ENCODE measurements around the gene SLC25A3.
A peak's percentile ranks its signal among the peaks of the same experiment; 100 is the strongest.

The SLC25A3 gene

DNA sequence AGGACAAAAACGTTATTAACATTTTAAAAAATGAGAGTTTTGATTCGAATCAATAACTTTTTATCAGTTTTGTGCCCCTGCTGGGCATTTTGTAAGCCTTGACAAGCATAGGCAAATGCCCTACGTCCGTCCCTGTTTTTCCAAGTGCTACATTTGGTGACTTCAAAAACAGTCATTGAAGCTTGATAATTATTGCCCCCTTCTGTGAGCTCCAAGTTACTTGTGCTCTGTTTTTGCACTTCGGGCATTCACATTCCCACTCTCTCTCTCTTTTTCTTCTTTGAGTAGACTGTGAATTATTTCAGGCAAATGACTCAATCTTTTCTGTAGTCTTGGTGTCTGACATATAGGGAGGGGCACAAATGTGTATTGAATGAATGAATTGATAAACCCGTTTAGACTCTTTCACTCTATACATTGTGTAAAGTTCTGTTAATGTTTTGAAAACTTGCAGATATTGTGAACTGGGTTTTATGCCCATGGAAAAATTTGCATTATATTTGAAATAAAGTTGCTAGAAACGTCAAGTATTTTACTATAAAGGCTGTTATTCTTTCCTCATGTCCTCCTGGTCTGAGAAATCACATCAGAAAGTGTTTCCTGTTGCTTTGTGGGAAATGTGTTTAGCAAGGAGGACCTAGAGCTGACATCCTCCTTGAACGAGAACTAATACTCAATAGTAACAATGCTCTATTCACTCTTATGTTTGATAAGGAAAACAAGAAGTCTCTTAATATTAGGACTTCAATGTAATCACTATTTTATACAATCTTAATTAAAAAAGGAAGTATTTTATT, 53.0 kb downstream of the SLC25A3 start:
- Histone ChIP-seq H4K5ac (ENCODE audit: low read length) (no peak overlapping the region), H3K9ac (ENCODE audit: low read length) (peak overlapping the region; percentile 68), H3K27ac (ENCODE audit: low read depth, low read length) (no peak overlapping the region), H3K79me1 (ENCODE audit: low read length) (peaks cover 4% of the 10 kb centered on the region), H3K4ac (ENCODE audit: low read depth, low read length) (no peak overlapping the region), H3K4me2 (ENCODE audit: low read length) (peak overlapping the region; percentile 68), H2AK5ac (ENCODE audit: low read length) (no peak overlapping the region), H2BK15ac (replicated peaks; ENCODE audit: low read depth) (no peak overlapping the region), H2BK5ac (ENCODE audit: low read length) (no peak overlapping the region), H3K56ac (ENCODE audit: low read length) (peak overlapping the region; percentile 67), H3K79me2 (ENCODE audit: control insufficient read depth, insufficient read depth, low read length) (peaks cover 10% of the 10 kb centered on the region), H3K27me3 (ENCODE audit: insufficient read depth, low read length, poor library complexity) (no peaks in the 10 kb centered on the region), H2BK120ac (ENCODE audit: low read depth, low read length) (no peak overlapping the region), H3K36me3 (ENCODE audit: control insufficient read depth, insufficient read depth, low read length) (peaks cover 3% of the 10 kb centered on the region), H3K18ac (ENCODE audit: low read length) (no peak overlapping the region), H3K4me3 (ENCODE audit: low read length) (peak overlapping the region; percentile 35), H3K23ac (ENCODE audit: low read length) (no peak overlapping the region), H4K8ac (ENCODE audit: low read depth, low read length) (no peak overlapping the region), H3K4me1 (ENCODE audit: control insufficient read depth, low read depth, low read length) (peaks cover 2% of the 10 kb centered on the region)
- no CpG with 5 or more reads among the region's 8 CpGs for WGBS (ENCODE audit: extremely low coverage, insufficient coverage, low lambda C conversion rate)
- peak; percentile 39 for DNase-seq

DNA sequence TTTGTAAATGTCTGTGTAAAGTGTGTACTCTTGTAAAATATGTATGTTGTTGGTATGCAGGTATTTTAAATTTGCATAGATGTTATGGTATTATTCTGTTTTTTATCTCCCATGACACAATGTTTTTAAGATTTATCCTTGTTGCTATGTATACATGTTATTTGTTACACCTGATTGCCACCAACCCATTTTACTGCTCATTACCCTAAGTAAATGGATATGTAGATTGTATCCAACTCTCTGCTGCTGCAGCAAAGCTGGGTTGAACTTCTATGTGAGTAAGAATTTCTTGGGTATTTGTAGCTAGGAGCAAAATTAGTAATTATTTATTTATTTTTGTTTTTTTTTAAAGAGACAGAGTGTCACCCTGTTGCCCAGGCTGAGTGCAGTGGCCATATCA, 57.8 kb downstream of the SLC25A3 start:
- Histone ChIP-seq H3K4ac (ENCODE audit: low read depth, low read length) (no peak overlapping the region), H3K4me1 (ENCODE audit: control insufficient read depth, low read depth, low read length) (peaks cover under 1% of the 10 kb centered on the region), H3K9ac (ENCODE audit: low read length) (no peak overlapping the region), H3K56ac (ENCODE audit: low read length) (no peak overlapping the region), H3K18ac (ENCODE audit: low read length) (no peak overlapping the region), H3K27me3 (ENCODE audit: insufficient read depth, low read length, poor library complexity) (no peaks in the 10 kb centered on the region), H4K5ac (ENCODE audit: low read length) (no peak overlapping the region), H3K79me1 (ENCODE audit: low read length) (peaks cover 1% of the 10 kb centered on the region), H3K4me3 (ENCODE audit: low read length) (no peak overlapping the region), H2AK5ac (ENCODE audit: low read length) (no peak overlapping the region), H2BK15ac (replicated peaks; ENCODE audit: low read depth) (no peak overlapping the region), H3K27ac (ENCODE audit: low read depth, low read length) (no peak overlapping the region), H3K4me2 (ENCODE audit: low read length) (no peak overlapping the region), H2BK5ac (ENCODE audit: low read length) (no peak overlapping the region), H4K8ac (ENCODE audit: low read depth, low read length) (no peak overlapping the region), H3K36me3 (ENCODE audit: control insufficient read depth, insufficient read depth, low read length) (peaks cover 3% of the 10 kb centered on the region), H3K23ac (ENCODE audit: low read length) (no peak overlapping the region), H2BK120ac (ENCODE audit: low read depth, low read length) (no peak overlapping the region), H3K79me2 (ENCODE audit: control insufficient read depth, insufficient read depth, low read length) (peaks cover 2% of the 10 kb centered on the region)
- no peak for DNase-seq

DNA sequence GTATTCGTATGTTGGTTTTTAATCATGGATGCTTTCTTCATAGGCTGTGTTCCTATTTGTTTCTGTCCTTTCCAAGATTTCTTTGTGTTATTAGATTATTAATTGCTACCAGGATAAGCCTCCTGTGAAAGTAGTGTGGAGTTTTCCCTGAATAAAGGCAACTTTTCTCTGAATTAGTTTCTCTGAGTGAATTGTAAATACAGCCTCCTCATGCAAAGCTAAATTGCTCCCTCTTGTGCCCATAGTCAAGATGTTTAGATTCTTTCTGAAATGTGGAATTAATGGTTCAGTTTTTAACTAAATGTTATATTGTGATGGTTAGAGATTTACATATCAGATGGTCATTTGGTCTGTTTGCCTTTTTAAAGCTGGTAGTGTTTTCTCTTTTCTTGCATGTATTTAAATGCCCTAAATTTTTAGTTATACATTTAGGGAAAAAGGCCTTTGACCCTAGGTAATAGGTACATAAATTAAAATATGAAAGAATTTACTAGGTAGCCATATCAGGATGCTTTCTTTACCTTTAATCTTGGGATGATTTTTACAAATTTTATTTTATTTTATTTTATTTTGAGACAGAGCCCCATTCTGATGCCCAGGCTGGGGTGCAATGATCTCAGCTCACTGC, 60.5 kb downstream of the SLC25A3 start:
- WGBS (ENCODE audit: extremely low coverage, insufficient coverage, low lambda C conversion rate) = no CpG with 5 or more reads among the region's 1 CpG
- DNase-seq = peak; percentile 59
- H3K79me1 ChIP-seq (ENCODE audit: low read length) = no peaks in the 10 kb centered on the region

More for the DNA sequence above, 60.5 kb downstream of the SLC25A3 start:
- no peak overlapping the region for H3K9ac ChIP-seq (ENCODE audit: low read length)
- no peak overlapping the region for H3K23ac ChIP-seq (ENCODE audit: low read length)
- no peak overlapping the region for H3K4me3 ChIP-seq (ENCODE audit: low read length)
- H3K4me1 ChIP-seq (ENCODE audit: control insufficient read depth, low read depth, low read length) = no peaks in the 10 kb centered on the region
- H2BK5ac ChIP-seq (ENCODE audit: low read length) = no peak overlapping the region
- peaks cover 6% of the 10 kb centered on the region for H3K36me3 ChIP-seq (ENCODE audit: control insufficient read depth, insufficient read depth, low read length)
- no peak overlapping the region for H3K27ac ChIP-seq (ENCODE audit: low read depth, low read length)
- no peak overlapping the region for H2BK120ac ChIP-seq (ENCODE audit: low read depth, low read length)
- H3K4ac ChIP-seq (ENCODE audit: low read depth, low read length) = no peak overlapping the region
- no peak overlapping the region for H4K5ac ChIP-seq (ENCODE audit: low read length)
- no peaks in the 10 kb centered on the region for H3K27me3 ChIP-seq (ENCODE audit: insufficient read depth, low read length, poor library complexity)
- no peak overlapping the region for H2BK15ac ChIP-seq (replicated peaks; ENCODE audit: low read depth)
- no peak overlapping the region for H3K56ac ChIP-seq (ENCODE audit: low read length)
- H3K79me2 ChIP-seq (ENCODE audit: control insufficient read depth, insufficient read depth, low read length) = no peaks in the 10 kb centered on the region
- H4K8ac ChIP-seq (ENCODE audit: low read depth, low read length) = no peak overlapping the region
- no peak overlapping the region for H3K18ac ChIP-seq (ENCODE audit: low read length)
- H3K4me2 ChIP-seq (ENCODE audit: low read length) = no peak overlapping the region
- no peak overlapping the region for H2AK5ac ChIP-seq (ENCODE audit: low read length)

Small RNAs within 50 kb of the gene (small RNA-seq; reads per million reads assigned to genes)
- gene SNORA53 (ENCODE audit: insufficient read depth) = 4.7 reads per million, percentile 68 among the genes with 10 or more reads in this experiment

Data from mesendoderm (in vitro differentiated cells).